Liver (tissue), 9 donors: ENCODE results near the gene NUP205. TPM values are rescaled to one million over a fixed set of nuclear protein-coding genes. Genes with fewer than 3 reads are reported as not detected.
"Not testable (repeated sequence)": the region's sequence is repeated elsewhere in the genome, so short reads cannot be mapped to it uniquely, and the experiment has no call there.

Experiments used
- DNase-seq: peaks from one replicate; pipeline ENCODE4 v3.0.0-alpha.2; 2017; ENCODE audit warnings: low spot score
- H3K27ac ChIP-seq, 2 donors: one replicate each; pipeline ENCODE4 v1.7.0; 2013; ENCODE audit warnings: inconsistent platforms in 2 of 2, low read length in 2 of 2, control low read depth in 1 of 2, low read depth in 1 of 2, mild to moderate bottlenecking in 1 of 2
- H3K27me3 ChIP-seq, 4 donors: one replicate each; pipeline versions ENCODE4 v1.6.1 to v1.7.0; 2013; ENCODE audit warnings: low read length in 3 of 4, inconsistent platforms in 1 of 4, mild to moderate bottlenecking in 1 of 4, moderate library complexity in 1 of 4; ENCODE audit not compliant: control insufficient read depth in 4 of 4, insufficient read depth in 4 of 4
- H3K36me3 ChIP-seq, 4 donors: one replicate each; pipeline versions ENCODE4 v1.6.1 to v1.7.0; 2013; ENCODE audit warnings: low read length in 3 of 4, mild to moderate bottlenecking in 3 of 4, low read depth in 1 of 4, moderate library complexity in 1 of 4; ENCODE audit not compliant: control insufficient read depth in 4 of 4, insufficient read depth in 3 of 4
- H3K4me1 ChIP-seq, 4 donors: one replicate each; pipeline versions ENCODE4 v1.6.1 to v1.7.0; 2013; ENCODE audit warnings: low read length in 3 of 4, mild to moderate bottlenecking in 3 of 4, moderate library complexity in 1 of 4; ENCODE audit not compliant: control insufficient read depth in 4 of 4, insufficient read depth in 4 of 4
- H3K4me3 ChIP-seq, 3 donors: one replicate each; pipeline versions ENCODE4 v1.6.1 to v1.7.0; 2013; ENCODE audit warnings: low read length in 3 of 3, control low read depth in 1 of 3, low read depth in 1 of 3, mild to moderate bottlenecking in 1 of 3
- H3K9ac ChIP-seq, 2 donors: one replicate each; pipeline ENCODE4 v1.7.0; 2013; ENCODE audit warnings: low read length in 2 of 2, mild to moderate bottlenecking in 2 of 2, moderate library complexity in 2 of 2, control low read depth in 1 of 2, low read depth in 1 of 2
- H3K9me3 ChIP-seq, 4 donors: one replicate each; pipeline versions ENCODE4 v1.6.1 to v1.7.0; 2013; ENCODE audit warnings: low read length in 3 of 4; ENCODE audit not compliant: control insufficient read depth in 4 of 4
- EGR1 ChIP-seq, 2 donors: IDR thresholded peaks; 2 replicates each; pipeline ENCODE4 v1.6.1; 2016 to 2018; ENCODE audit warnings: antibody characterized with exemption in 2 of 2, low read depth in 2 of 2
- FOXA1 ChIP-seq: IDR thresholded peaks from 2 replicates; pipeline ENCODE4 v1.6.1; 2016; ENCODE audit warnings: antibody characterized with exemption
- FOXA2 ChIP-seq: IDR thresholded peaks from 2 replicates; pipeline ENCODE4 v1.6.1; 2016; ENCODE audit warnings: antibody characterized with exemption
- GABPA ChIP-seq, 2 donors: IDR thresholded peaks in 1 of 2; conservative IDR thresholded peaks in 1 of 2; 2 replicates each; pipeline ENCODE4 v1.6.1; 2016; ENCODE audit warnings: antibody characterized with exemption in 2 of 2, mild to moderate bottlenecking in 1 of 2, moderate library complexity in 1 of 2
- HNF4A ChIP-seq, 2 donors: conservative IDR thresholded peaks; 2 replicates each; pipeline ENCODE4 v1.6.1; 2016; ENCODE audit warnings: antibody characterized with exemption in 2 of 2, mild to moderate bottlenecking in 2 of 2
- HNF4G ChIP-seq: IDR thresholded peaks from 2 replicates; pipeline ENCODE4 v1.6.1; 2016; ENCODE audit warnings: antibody characterized with exemption
- JUND ChIP-seq, 2 donors: IDR thresholded peaks; 2 replicates each; pipeline ENCODE4 v1.6.1; 2016; ENCODE audit warnings: antibody characterized with exemption in 2 of 2
- NR2F2 ChIP-seq: IDR thresholded peaks from 2 replicates; pipeline ENCODE4 v1.6.1; 2016; ENCODE audit warnings: antibody characterized with exemption
- RAD21 ChIP-seq, 2 donors: IDR thresholded peaks; 2 replicates each; pipeline ENCODE4 v1.6.1; 2016; ENCODE audit warnings: antibody characterized with exemption in 2 of 2, mild to moderate bottlenecking in 2 of 2
- RXRA ChIP-seq, 2 donors: IDR thresholded peaks; 2 replicates each; pipeline ENCODE4 v1.6.1; 2017 to 2018; ENCODE audit warnings: antibody characterized with exemption in 2 of 2, mild to moderate bottlenecking in 1 of 2
- SP1 ChIP-seq: IDR thresholded peaks from 2 replicates; pipeline ENCODE4 v1.6.1; 2018; ENCODE audit warnings: antibody characterized with exemption, mild to moderate bottlenecking
- TAF1 ChIP-seq: conservative IDR thresholded peaks from 2 replicates; pipeline ENCODE4 v1.6.1; 2016; ENCODE audit warnings: antibody characterized with exemption, mild to moderate bottlenecking
- YY1 ChIP-seq: IDR thresholded peaks from 2 replicates; pipeline ENCODE4 v1.6.1; 2016; ENCODE audit warnings: antibody characterized with exemption, mild to moderate bottlenecking
- WGBS: extraction: QIAGEN DNeasy Blood & Tissue Kit; methylation state at CpG from one replicate; pipeline ENCODE4 v1.1.7; 2013; 5-methylcytosine and 5-hydroxymethylcytosine counted together
- polyA plus RNA-seq, 2 donors: library from polyadenylated mRNA; stranded (reverse) in 1 of 2; unstranded in 1 of 2; fragments of 200-250 nt in 1 of 2; fragments of >200 nt in 1 of 2; fragmentation: Nextera tagmentation in 1 of 2; extraction: Ambion mirVana in 1 of 2; gene quantifications; one replicate each; pipeline versions ENCODE4 v1.2.1 to v1.2.3, GENCODE V29; 2013 to 2015
- total RNA-seq, 2 donors: library from RNA; depleted of rRNA; stranded (reverse); fragments of >200 nt; gene quantifications; one replicate each; pipeline ENCODE4 v1.2.3, GENCODE V29; 2014
- TF ChIP-seq, protein P1 (sequence below): IDR thresholded peaks from 2 replicates; pipeline ENCODE4 v1.6.1; 2016; ENCODE audit warnings: antibody characterized with exemption
- TF ChIP-seq, protein P2 (sequence below): IDR thresholded peaks from 2 replicates; pipeline ENCODE4 v1.6.1; 2016; ENCODE audit warnings: antibody characterized with exemption, mild to moderate bottlenecking
- TF ChIP-seq, protein P3 (sequence below): IDR thresholded peaks from 2 replicates; pipeline ENCODE4 v1.6.1; 2016; ENCODE audit warnings: antibody characterized with exemption
- TF ChIP-seq, protein P4 (sequence below): IDR thresholded peaks from 2 replicates; pipeline ENCODE4 v1.6.1; 2016; ENCODE audit warnings: antibody characterized with exemption
- TF ChIP-seq, protein P5 (sequence below): fragments of 150-350 bp; IDR thresholded peaks from 2 replicates; pipeline ENCODE4 v1.5.1; 2017; ENCODE audit warnings: improper control_type of control experiment, low read depth, low read length; ENCODE audit not compliant: missing input control
- donor health status: healthy.
- donor health status: healthy.
- donor health status: healthy.
- donor health status: healthy.
- donor health status: healthy.

Gene NUP205
- total and polyA plus RNA-seq, 4 donors: 6.3 to 27.8 (median 12.0) TPM

DNA sequence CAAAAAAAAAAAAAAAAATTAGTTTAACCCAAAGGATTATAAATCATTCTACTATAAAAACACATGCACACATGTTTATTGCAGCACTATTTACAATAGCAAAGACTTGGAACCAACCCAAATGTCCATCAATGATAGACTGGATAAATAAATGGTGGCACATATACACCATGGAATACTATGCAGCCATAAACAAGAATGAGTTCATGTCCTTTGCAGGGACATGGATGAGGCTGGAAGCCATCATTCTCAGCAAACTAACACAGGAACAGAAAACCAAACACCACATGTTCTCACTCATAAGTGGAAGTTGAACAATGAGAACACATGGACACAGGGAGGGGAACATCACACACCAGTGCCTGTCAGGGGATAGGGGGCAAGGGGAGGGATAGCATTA, 82.0 kb downstream of the NUP205 start:
- H3K9me3 ChIP-seq, H3K27ac ChIP-seq, DNase-seq, H3K4me1 ChIP-seq, H3K4me3 ChIP-seq, H3K9ac ChIP-seq, H3K27me3 ChIP-seq: not testable (repeated sequence)
- peaks cover 2 to 17% (median 9%) of the 10 kb centered on the region in 4 donors for H3K36me3 ChIP-seq

DNA sequence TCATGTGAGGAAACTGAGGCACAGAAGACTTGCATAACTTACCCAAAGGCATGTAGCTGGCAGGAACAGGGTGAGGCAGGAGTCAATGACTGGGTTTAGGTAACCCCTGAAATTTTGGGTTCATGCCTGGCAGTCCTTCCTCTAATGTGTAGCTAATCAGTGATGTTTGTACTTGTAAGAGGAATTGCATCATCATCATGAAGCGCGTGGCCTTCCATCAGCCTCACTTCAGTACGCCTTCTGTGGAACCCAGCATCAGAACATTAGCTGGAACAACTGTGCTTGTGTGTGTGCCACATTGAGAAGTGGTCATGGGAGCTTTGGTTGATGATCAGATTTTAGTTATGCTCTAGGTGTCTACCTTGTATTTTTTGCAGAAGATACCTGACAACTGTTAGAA, 86.4 kb downstream of the NUP205 start:
- DNase-seq: no peak
- Histone ChIP-seq H3K4me3 (no peak overlapping the region), H3K9me3 (no peaks in the 10 kb centered on the region), H3K4me1 (peaks cover 0 to 6% (median 0%) of the 10 kb centered on the region in 4 donors), H3K27ac (peak overlapping the region in 1 of 2 donors; percentile 9), H3K27me3 (no peaks in the 10 kb centered on the region), H3K36me3 (peaks cover 6 to 13% (median 10%) of the 10 kb centered on the region in 4 donors), H3K9ac (no peak overlapping the region)
- WGBS: 46% methylated on average over 3 of the region's 3 CpGs
- TF ChIP-seq RXRA (IDR thresholded peaks at IDR 0.05): peak; percentile 11 to 15
- TF ChIP-seq RAD21 (IDR thresholded peaks at IDR 0.05): no peak
- TF ChIP-seq, protein P1, sequence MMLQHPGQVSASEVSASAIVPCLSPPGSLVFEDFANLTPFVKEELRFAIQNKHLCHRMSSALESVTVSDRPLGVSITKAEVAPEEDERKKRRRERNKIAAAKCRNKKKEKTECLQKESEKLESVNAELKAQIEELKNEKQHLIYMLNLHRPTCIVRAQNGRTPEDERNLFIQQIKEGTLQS: peak; percentile 84

DNA sequence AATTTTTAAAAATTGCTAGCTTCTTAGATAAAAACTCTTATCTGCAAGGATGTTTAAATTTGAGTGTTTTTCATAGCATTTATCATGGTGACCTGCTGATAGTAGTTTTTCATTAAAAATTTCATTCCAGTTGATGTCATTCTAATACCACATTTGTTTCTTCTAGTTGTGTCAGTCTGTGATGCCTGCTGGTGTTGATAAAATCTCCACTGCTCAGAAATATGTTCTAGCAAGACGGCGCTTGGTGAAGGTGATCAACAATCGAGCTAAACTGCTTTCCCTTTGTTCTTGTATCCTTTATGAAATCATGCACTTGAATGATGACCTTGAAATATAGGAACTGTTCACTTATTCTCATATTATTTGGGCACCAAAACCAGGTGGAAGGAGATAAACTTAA, 87.0 kb downstream of the NUP205 start:
- Histone ChIP-seq H3K27me3 (no peaks in the 10 kb centered on the region), H3K4me3 (no peak overlapping the region), H3K36me3 (peaks cover 6 to 13% (median 10%) of the 10 kb centered on the region in 4 donors), H3K27ac (no peak overlapping the region), H3K9ac (no peak overlapping the region), H3K9me3 (no peaks in the 10 kb centered on the region), H3K4me1 (peaks cover 0 to 6% (median 0%) of the 10 kb centered on the region in 4 donors)
- 81% methylated on average over 3 of the region's 3 CpGs for WGBS
- no peak for DNase-seq
- TF ChIP-seq TAF1 (no peak), RXRA (IDR thresholded peaks at IDR 0.05) (no peak), JUND (IDR thresholded peaks at IDR 0.05) (no peak), HNF4A (conservative IDR thresholded peaks at IDR 0.05) (no peak), EGR1 (IDR thresholded peaks at IDR 0.05; ENCODE audit: low read depth in 2 of 2) (no peak), RAD21 (IDR thresholded peaks at IDR 0.05) (no peak), SP1 (no peak), HNF4G (no peak), GABPA (IDR thresholded peaks at IDR 0.05 in 1 of 2, conservative IDR thresholded peaks at IDR 0.05 in 1 of 2) (no peak), NR2F2 (no peak), FOXA2 (no peak), FOXA1 (no peak), YY1 (no peak)
- TF ChIP-seq, protein P2, sequence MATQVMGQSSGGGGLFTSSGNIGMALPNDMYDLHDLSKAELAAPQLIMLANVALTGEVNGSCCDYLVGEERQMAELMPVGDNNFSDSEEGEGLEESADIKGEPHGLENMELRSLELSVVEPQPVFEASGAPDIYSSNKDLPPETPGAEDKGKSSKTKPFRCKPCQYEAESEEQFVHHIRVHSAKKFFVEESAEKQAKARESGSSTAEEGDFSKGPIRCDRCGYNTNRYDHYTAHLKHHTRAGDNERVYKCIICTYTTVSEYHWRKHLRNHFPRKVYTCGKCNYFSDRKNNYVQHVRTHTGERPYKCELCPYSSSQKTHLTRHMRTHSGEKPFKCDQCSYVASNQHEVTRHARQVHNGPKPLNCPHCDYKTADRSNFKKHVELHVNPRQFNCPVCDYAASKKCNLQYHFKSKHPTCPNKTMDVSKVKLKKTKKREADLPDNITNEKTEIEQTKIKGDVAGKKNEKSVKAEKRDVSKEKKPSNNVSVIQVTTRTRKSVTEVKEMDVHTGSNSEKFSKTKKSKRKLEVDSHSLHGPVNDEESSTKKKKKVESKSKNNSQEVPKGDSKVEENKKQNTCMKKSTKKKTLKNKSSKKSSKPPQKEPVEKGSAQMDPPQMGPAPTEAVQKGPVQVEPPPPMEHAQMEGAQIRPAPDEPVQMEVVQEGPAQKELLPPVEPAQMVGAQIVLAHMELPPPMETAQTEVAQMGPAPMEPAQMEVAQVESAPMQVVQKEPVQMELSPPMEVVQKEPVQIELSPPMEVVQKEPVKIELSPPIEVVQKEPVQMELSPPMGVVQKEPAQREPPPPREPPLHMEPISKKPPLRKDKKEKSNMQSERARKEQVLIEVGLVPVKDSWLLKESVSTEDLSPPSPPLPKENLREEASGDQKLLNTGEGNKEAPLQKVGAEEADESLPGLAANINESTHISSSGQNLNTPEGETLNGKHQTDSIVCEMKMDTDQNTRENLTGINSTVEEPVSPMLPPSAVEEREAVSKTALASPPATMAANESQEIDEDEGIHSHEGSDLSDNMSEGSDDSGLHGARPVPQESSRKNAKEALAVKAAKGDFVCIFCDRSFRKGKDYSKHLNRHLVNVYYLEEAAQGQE: no peak
- TF ChIP-seq, protein P1: no peak
- TF ChIP-seq, protein P3, sequence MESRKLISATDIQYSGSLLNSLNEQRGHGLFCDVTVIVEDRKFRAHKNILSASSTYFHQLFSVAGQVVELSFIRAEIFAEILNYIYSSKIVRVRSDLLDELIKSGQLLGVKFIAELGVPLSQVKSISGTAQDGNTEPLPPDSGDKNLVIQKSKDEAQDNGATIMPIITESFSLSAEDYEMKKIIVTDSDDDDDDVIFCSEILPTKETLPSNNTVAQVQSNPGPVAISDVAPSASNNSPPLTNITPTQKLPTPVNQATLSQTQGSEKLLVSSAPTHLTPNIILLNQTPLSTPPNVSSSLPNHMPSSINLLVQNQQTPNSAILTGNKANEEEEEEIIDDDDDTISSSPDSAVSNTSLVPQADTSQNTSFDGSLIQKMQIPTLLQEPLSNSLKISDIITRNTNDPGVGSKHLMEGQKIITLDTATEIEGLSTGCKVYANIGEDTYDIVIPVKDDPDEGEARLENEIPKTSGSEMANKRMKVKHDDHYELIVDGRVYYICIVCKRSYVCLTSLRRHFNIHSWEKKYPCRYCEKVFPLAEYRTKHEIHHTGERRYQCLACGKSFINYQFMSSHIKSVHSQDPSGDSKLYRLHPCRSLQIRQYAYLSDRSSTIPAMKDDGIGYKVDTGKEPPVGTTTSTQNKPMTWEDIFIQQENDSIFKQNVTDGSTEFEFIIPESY: no peak
- TF ChIP-seq, protein P4, sequence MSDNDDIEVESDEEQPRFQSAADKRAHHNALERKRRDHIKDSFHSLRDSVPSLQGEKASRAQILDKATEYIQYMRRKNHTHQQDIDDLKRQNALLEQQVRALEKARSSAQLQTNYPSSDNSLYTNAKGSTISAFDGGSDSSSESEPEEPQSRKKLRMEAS: no peak
- TF ChIP-seq, protein P5, sequence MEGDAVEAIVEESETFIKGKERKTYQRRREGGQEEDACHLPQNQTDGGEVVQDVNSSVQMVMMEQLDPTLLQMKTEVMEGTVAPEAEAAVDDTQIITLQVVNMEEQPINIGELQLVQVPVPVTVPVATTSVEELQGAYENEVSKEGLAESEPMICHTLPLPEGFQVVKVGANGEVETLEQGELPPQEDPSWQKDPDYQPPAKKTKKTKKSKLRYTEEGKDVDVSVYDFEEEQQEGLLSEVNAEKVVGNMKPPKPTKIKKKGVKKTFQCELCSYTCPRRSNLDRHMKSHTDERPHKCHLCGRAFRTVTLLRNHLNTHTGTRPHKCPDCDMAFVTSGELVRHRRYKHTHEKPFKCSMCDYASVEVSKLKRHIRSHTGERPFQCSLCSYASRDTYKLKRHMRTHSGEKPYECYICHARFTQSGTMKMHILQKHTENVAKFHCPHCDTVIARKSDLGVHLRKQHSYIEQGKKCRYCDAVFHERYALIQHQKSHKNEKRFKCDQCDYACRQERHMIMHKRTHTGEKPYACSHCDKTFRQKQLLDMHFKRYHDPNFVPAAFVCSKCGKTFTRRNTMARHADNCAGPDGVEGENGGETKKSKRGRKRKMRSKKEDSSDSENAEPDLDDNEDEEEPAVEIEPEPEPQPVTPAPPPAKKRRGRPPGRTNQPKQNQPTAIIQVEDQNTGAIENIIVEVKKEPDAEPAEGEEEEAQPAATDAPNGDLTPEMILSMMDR: no peak
